Measurements from ENCODE around the gene LIMK2.
"Not testable (repeated sequence)": the region's sequence is repeated elsewhere in the genome, so short reads cannot be mapped to it uniquely, and the experiment has no call there.

Gene LIMK2

GRCh38 chr22:31185056-31185455 is 27.0 kb upstream of the LIMK2 start:
- Histone ChIP-seq H3K36me3 (ENCODE audit: control insufficient read depth in 5 of 5, insufficient read depth in 5 of 5, low read length in 5 of 5) (peaks cover 8 to 30% (median 23%) of the 10 kb centered on the region in 5 donors), H3K4me1 (ENCODE audit: control insufficient read depth in 5 of 5, insufficient read depth in 5 of 5, low read length in 5 of 5) (no peaks in the 10 kb centered on the region), H3K27me3 (ENCODE audit: control insufficient read depth in 5 of 5, insufficient read depth in 4 of 5, low read length in 5 of 5) (no peaks in the 10 kb centered on the region)

DNA sequence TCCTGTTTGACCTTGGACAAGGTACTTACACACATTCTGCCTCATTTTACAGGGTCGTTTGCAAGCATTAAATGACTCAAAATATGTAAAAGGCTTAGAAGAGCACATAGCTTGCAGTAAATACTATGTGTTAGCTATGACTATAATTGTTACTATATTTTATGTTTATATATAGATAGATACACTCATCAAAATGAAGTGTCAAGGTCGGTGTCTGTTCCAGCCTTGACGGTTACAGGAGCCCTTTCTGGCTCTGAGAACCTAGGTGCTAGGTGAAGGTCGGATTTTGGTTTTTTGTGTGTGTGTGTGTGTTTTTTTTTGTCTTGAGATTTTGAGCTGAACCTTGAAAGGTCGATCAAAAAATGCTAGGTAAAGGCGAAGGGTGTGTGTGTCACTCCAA is 24.5 kb upstream of the LIMK2 start:
- H3K4me3 ChIP-seq (ENCODE audit: low read depth in 1 of 5, low read length in 5 of 5) = no peak overlapping the region
- peaks cover 0 to 3% (median 0%) of the 10 kb centered on the region in 5 donors for H3K4me1 ChIP-seq (ENCODE audit: control insufficient read depth in 5 of 5, insufficient read depth in 5 of 5, low read length in 5 of 5)
- no peaks in the 10 kb centered on the region for H3K9me3 ChIP-seq (ENCODE audit: control insufficient read depth in 5 of 5, low read length in 5 of 5)
- H3K27me3 ChIP-seq (ENCODE audit: control insufficient read depth in 5 of 5, insufficient read depth in 4 of 5, low read length in 5 of 5) = no peaks in the 10 kb centered on the region
- no peak overlapping the region for H3K9ac ChIP-seq (ENCODE audit: low read length in 5 of 5)
- H3K27ac ChIP-seq (ENCODE audit: low read depth, low read length) = no peak overlapping the region
- H3K36me3 ChIP-seq (ENCODE audit: control insufficient read depth in 5 of 5, insufficient read depth in 5 of 5, low read length in 5 of 5) = peaks cover 14 to 38% (median 32%) of the 10 kb centered on the region in 5 donors

More at GRCh38 chr22:31185056-31185455, 27.0 kb upstream of the LIMK2 start:
- H3K9ac ChIP-seq (ENCODE audit: low read length in 5 of 5) = no peak overlapping the region
- H3K9me3 ChIP-seq (ENCODE audit: control insufficient read depth in 5 of 5, low read length in 5 of 5) = no peaks in the 10 kb centered on the region
- no peak overlapping the region for H3K27ac ChIP-seq (ENCODE audit: low read depth, low read length)
- no peak overlapping the region for H3K4me3 ChIP-seq (ENCODE audit: low read depth in 1 of 5, low read length in 5 of 5)

DNA sequence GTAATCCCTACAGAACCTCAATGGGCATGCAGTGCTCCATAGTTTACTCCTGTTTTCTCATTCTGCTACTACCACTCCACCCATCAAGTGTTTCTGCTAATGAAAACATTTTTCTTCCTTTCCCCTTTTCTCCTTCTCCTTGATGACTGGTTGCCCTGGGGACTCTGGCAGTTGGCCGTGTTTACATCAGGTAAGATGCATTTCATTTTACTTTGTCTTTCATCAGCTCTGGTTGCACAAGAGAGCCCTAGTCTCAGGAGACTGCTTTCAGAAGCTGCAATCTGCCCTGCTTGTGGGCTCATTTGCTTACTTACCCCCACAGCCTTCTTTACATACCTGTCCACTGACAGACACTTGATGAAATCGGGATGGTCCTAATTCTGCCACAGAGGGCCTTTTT is 19.6 kb upstream of the LIMK2 start:
- peak overlapping the region in 1 of 5 donors; percentile 9 for H3K9ac ChIP-seq (ENCODE audit: low read length in 5 of 5)
- H3K4me3 ChIP-seq (ENCODE audit: low read depth in 1 of 5, low read length in 5 of 5) = no peak overlapping the region
- H3K27ac ChIP-seq (ENCODE audit: low read depth, low read length) = no peak overlapping the region
- peaks cover 17 to 62% (median 51%) of the 10 kb centered on the region in 5 donors for H3K36me3 ChIP-seq (ENCODE audit: control insufficient read depth in 5 of 5, insufficient read depth in 5 of 5, low read length in 5 of 5)
- peaks cover 0 to 4% (median 0%) of the 10 kb centered on the region in 5 donors for H3K4me1 ChIP-seq (ENCODE audit: control insufficient read depth in 5 of 5, insufficient read depth in 5 of 5, low read length in 5 of 5)
- no peaks in the 10 kb centered on the region for H3K9me3 ChIP-seq (ENCODE audit: control insufficient read depth in 5 of 5, low read length in 5 of 5)
- no peaks in the 10 kb centered on the region for H3K27me3 ChIP-seq (ENCODE audit: control insufficient read depth in 5 of 5, insufficient read depth in 4 of 5, low read length in 5 of 5)

- Histone ChIP-seq H3K4me3 (ENCODE audit: low read depth in 1 of 5, low read length in 5 of 5) (no peak overlapping the region), H3K9me3 (ENCODE audit: control insufficient read depth in 5 of 5, low read length in 5 of 5) (no peaks in the 10 kb centered on the region), H3K36me3 (ENCODE audit: control insufficient read depth in 5 of 5, insufficient read depth in 5 of 5, low read length in 5 of 5) (peaks cover 15 to 61% (median 46%) of the 10 kb centered on the region in 5 donors), H3K9ac (ENCODE audit: low read length in 5 of 5) (peak overlapping the region in 1 of 5 donors; percentile 9), H3K27me3 (ENCODE audit: control insufficient read depth in 5 of 5, insufficient read depth in 4 of 5, low read length in 5 of 5) (no peaks in the 10 kb centered on the region), H3K4me1 (ENCODE audit: control insufficient read depth in 5 of 5, insufficient read depth in 5 of 5, low read length in 5 of 5) (peaks cover 0 to 4% (median 0%) of the 10 kb centered on the region in 5 donors), H3K27ac (ENCODE audit: low read depth, low read length) (no peak overlapping the region)
Observed at GRCh38 chr22:31193092-31193491, 19.0 kb upstream of the LIMK2 start.

DNA sequence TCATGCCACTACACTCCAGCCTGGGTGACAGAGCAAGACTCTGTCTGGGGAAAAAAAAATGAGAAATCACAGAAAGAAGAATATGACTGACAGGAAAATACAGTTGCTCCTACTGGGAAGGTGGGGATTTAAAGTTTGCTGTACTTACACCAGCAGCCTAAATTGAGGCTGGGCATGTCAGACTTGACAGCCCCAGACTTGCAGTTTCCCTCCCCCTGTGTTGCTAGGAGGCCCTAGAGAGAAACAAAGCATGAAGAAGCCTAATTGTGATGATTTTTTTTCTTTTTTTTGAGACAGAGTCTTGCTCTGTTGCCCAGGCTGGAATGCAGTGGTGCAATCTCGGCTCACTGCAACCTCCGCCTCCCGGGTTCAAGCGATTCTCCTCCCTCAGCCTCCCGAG is 17.4 kb upstream of the LIMK2 start:
- not testable (repeated sequence) for H3K9ac ChIP-seq (ENCODE audit: low read length in 5 of 5); H3K27me3 ChIP-seq (ENCODE audit: control insufficient read depth in 5 of 5, insufficient read depth in 4 of 5, low read length in 5 of 5); H3K27ac ChIP-seq (ENCODE audit: low read depth, low read length); H3K4me3 ChIP-seq (ENCODE audit: low read depth in 1 of 5, low read length in 5 of 5); H3K9me3 ChIP-seq (ENCODE audit: control insufficient read depth in 5 of 5, low read length in 5 of 5); H3K4me1 ChIP-seq (ENCODE audit: control insufficient read depth in 5 of 5, insufficient read depth in 5 of 5, low read length in 5 of 5)
- H3K36me3 ChIP-seq (ENCODE audit: control insufficient read depth in 5 of 5, insufficient read depth in 5 of 5, low read length in 5 of 5) = peaks cover 19 to 66% (median 53%) of the 10 kb centered on the region in 5 donors

GRCh38 chr22:31199187-31199586 is 12.9 kb upstream of the LIMK2 start:
- Histone ChIP-seq H3K27ac (ENCODE audit: low read depth, low read length) (no peak overlapping the region), H3K9me3 (ENCODE audit: control insufficient read depth in 5 of 5, low read length in 5 of 5) (no peaks in the 10 kb centered on the region), H3K4me1 (ENCODE audit: control insufficient read depth in 5 of 5, insufficient read depth in 5 of 5, low read length in 5 of 5) (no peaks in the 10 kb centered on the region), H3K27me3 (ENCODE audit: control insufficient read depth in 5 of 5, insufficient read depth in 4 of 5, low read length in 5 of 5) (no peaks in the 10 kb centered on the region), H3K9ac (ENCODE audit: low read length in 5 of 5) (no peak overlapping the region), H3K36me3 (ENCODE audit: control insufficient read depth in 5 of 5, insufficient read depth in 5 of 5, low read length in 5 of 5) (peaks cover 21 to 79% (median 54%) of the 10 kb centered on the region in 5 donors), H3K4me3 (ENCODE audit: low read depth in 1 of 5, low read length in 5 of 5) (no peak overlapping the region)

- H3K4me1 ChIP-seq (ENCODE audit: control insufficient read depth in 5 of 5, insufficient read depth in 5 of 5, low read length in 5 of 5); H3K9me3 ChIP-seq (ENCODE audit: control insufficient read depth in 5 of 5, low read length in 5 of 5); H3K9ac ChIP-seq (ENCODE audit: low read length in 5 of 5); H3K27me3 ChIP-seq (ENCODE audit: control insufficient read depth in 5 of 5, insufficient read depth in 4 of 5, low read length in 5 of 5); H3K4me3 ChIP-seq (ENCODE audit: low read depth in 1 of 5, low read length in 5 of 5); H3K27ac ChIP-seq (ENCODE audit: low read depth, low read length): not testable (repeated sequence)
- peaks cover 14 to 66% (median 44%) of the 10 kb centered on the region in 5 donors for H3K36me3 ChIP-seq (ENCODE audit: control insufficient read depth in 5 of 5, insufficient read depth in 5 of 5, low read length in 5 of 5)
Observed at GRCh38 chr22:31204352-31204984, 7.6 kb upstream of the LIMK2 start.

DNA sequence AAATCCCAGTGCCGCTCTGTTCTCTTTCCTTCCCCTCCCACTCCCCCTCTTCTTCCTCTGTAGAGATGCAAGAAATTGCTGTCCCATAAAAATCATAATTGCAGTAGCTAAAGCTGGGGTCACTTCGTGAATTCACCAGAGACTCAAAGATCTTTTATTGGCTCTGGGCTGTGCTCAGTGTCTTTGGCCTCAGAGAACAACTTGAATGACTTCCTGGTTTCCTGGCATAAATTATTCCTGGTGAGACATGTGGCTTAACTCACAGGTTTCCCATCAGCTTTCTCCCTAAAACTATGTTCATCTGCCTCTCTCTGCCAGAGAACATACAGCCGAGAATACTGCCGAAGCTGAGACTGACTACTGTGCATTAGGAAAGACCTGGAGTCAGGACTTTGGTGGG is 7.0 kb upstream of the LIMK2 start:
- H3K9ac ChIP-seq (ENCODE audit: low read length in 5 of 5); H3K27me3 ChIP-seq (ENCODE audit: control insufficient read depth in 5 of 5, insufficient read depth in 4 of 5, low read length in 5 of 5); H3K4me3 ChIP-seq (ENCODE audit: low read depth in 1 of 5, low read length in 5 of 5); H3K4me1 ChIP-seq (ENCODE audit: control insufficient read depth in 5 of 5, insufficient read depth in 5 of 5, low read length in 5 of 5); H3K9me3 ChIP-seq (ENCODE audit: control insufficient read depth in 5 of 5, low read length in 5 of 5); H3K27ac ChIP-seq (ENCODE audit: low read depth, low read length): not testable (repeated sequence)
- peaks cover 10 to 60% (median 42%) of the 10 kb centered on the region in 5 donors for H3K36me3 ChIP-seq (ENCODE audit: control insufficient read depth in 5 of 5, insufficient read depth in 5 of 5, low read length in 5 of 5)

DNA sequence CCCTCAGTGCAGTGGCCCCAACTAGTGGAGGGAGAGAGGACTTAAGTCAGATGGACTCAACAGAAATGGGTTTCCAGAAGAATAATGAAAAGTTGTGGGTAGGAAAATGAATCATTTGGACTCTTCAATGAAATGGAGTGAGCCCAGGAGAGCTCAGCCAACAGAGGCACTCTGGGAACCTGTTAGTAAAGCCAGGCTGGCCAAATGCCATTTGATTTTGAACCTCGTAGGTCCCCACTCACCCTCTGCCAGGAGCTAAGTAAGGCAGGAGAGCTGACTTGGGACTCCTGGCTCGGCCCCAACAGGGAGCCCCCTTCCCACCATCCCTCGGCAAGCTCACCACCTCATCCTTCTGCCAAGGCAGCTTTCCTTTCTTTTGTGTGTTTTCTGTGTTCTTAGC is 5.6 kb upstream of the LIMK2 start:
- H3K36me3 ChIP-seq (ENCODE audit: control insufficient read depth in 5 of 5, insufficient read depth in 5 of 5, low read length in 5 of 5) = peaks cover 4 to 48% (median 33%) of the 10 kb centered on the region in 5 donors
- H3K27me3 ChIP-seq (ENCODE audit: control insufficient read depth in 5 of 5, insufficient read depth in 4 of 5, low read length in 5 of 5); H3K9me3 ChIP-seq (ENCODE audit: control insufficient read depth in 5 of 5, low read length in 5 of 5); H3K27ac ChIP-seq (ENCODE audit: low read depth, low read length); H3K4me3 ChIP-seq (ENCODE audit: low read depth in 1 of 5, low read length in 5 of 5); H3K9ac ChIP-seq (ENCODE audit: low read length in 5 of 5): not testable (repeated sequence)
- peaks cover 8 to 17% (median 11%) of the 10 kb centered on the region in 5 donors for H3K4me1 ChIP-seq (ENCODE audit: control insufficient read depth in 5 of 5, insufficient read depth in 5 of 5, low read length in 5 of 5)

- Histone ChIP-seq H3K27me3 (ENCODE audit: control insufficient read depth in 5 of 5, insufficient read depth in 4 of 5, low read length in 5 of 5) (peaks cover 0 to 3% (median 0%) of the 10 kb centered on the region in 5 donors), H3K9me3 (ENCODE audit: control insufficient read depth in 5 of 5, low read length in 5 of 5) (no peaks in the 10 kb centered on the region), H3K4me1 (ENCODE audit: control insufficient read depth in 5 of 5, insufficient read depth in 5 of 5, low read length in 5 of 5) (peaks cover 12 to 22% (median 14%) of the 10 kb centered on the region in 5 donors), H3K9ac (ENCODE audit: low read length in 5 of 5) (no peak overlapping the region), H3K4me3 (ENCODE audit: low read depth in 1 of 5, low read length in 5 of 5) (no peak overlapping the region), H3K27ac (ENCODE audit: low read depth, low read length) (no peak overlapping the region), H3K36me3 (ENCODE audit: control insufficient read depth in 5 of 5, insufficient read depth in 5 of 5, low read length in 5 of 5) (peaks cover 0 to 42% (median 26%) of the 10 kb centered on the region in 5 donors)
Observed at GRCh38 chr22:31206896-31207687, 5.0 kb upstream of the LIMK2 start.

Data from subcutaneous abdominal adipose tissue (tissue), 5 donors.